Nephron progenitor cell (in vitro differentiated cells): Measurements from ENCODE around the gene TRIM44.
"Not testable (repeated sequence)": the region's sequence is repeated elsewhere in the genome, so short reads cannot be mapped to it uniquely, and the experiment has no call there.

Experiments used
- DNase-seq: peaks from one replicate; pipeline ENCODE4 v3.0.0; 2021
- H3K27ac Mint-ChIP-seq: 2 replicates; pipeline ENCODE4 v1.8.0; 2021; ENCODE audit warnings: mild to moderate bottlenecking, moderate library complexity, mixed read lengths
- H3K27me3 Mint-ChIP-seq: 2 replicates; pipeline ENCODE4 v1.8.0; 2021; ENCODE audit warnings: mild to moderate bottlenecking, low read depth, mixed read lengths; ENCODE audit not compliant: poor library complexity
- H3K36me3 Mint-ChIP-seq: 2 replicates; pipeline ENCODE4 v1.8.0; 2021; ENCODE audit warnings: low read depth, mixed read lengths
- H3K4me1 Mint-ChIP-seq: 2 replicates; pipeline ENCODE4 v1.8.0; 2021; ENCODE audit warnings: mixed read lengths
- H3K4me3 Mint-ChIP-seq: 2 replicates; pipeline ENCODE4 v1.8.0; 2021; ENCODE audit warnings: mild to moderate bottlenecking, moderate library complexity, mixed read lengths
- H3K9me3 Mint-ChIP-seq: 2 replicates; pipeline ENCODE4 v1.8.0; 2021; ENCODE audit warnings: mild to moderate bottlenecking, moderate library complexity, mixed read lengths
- TF ChIP-seq, protein P1 (sequence below): fragments of 200-600 bp; sonication (generic); IDR thresholded peaks from 2 replicates; pipeline ENCODE4 v1.5.0; 2021; ENCODE audit warnings: antibody characterized with exemption

TRIM44 gene

DNA sequence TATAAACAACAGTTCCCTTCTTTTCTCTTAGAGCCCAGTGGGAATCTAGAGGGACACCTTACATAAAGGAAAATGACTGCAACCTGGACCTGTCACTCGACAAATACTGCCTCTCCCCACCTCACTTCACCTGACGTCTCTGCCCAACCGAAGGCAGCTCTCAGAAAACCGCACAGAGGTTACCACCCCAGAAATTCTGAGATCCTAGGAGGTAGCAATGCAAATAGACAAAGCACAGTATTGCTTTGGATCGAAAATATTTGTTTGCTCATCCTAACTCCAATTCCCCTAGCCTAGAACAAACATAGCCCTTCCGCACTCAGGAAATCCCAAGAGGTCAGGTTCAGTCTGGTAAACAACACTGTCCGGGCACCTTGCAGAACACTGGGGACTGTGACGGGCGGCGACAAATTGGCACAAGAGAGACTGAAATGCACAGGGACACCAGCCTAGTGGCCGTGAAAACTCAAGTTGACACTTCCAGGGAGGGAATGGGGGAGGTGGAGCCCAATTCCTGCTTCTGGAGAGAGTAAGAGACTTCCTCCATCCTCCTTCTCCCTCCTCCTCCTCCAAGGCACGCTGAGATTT, 420 bp upstream of the TRIM44 start:
- H3K27me3 Mint-ChIP-seq: peaks cover 40% of the 10 kb centered on the region
- H3K36me3 Mint-ChIP-seq: peaks cover 41% of the 10 kb centered on the region
- H3K27ac Mint-ChIP-seq: peak overlapping the region; percentile 91
- no peak for DNase-seq
- H3K4me1 Mint-ChIP-seq: peaks cover 36% of the 10 kb centered on the region
- TF ChIP-seq, protein P1, sequence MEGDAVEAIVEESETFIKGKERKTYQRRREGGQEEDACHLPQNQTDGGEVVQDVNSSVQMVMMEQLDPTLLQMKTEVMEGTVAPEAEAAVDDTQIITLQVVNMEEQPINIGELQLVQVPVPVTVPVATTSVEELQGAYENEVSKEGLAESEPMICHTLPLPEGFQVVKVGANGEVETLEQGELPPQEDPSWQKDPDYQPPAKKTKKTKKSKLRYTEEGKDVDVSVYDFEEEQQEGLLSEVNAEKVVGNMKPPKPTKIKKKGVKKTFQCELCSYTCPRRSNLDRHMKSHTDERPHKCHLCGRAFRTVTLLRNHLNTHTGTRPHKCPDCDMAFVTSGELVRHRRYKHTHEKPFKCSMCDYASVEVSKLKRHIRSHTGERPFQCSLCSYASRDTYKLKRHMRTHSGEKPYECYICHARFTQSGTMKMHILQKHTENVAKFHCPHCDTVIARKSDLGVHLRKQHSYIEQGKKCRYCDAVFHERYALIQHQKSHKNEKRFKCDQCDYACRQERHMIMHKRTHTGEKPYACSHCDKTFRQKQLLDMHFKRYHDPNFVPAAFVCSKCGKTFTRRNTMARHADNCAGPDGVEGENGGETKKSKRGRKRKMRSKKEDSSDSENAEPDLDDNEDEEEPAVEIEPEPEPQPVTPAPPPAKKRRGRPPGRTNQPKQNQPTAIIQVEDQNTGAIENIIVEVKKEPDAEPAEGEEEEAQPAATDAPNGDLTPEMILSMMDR: no peak
- H3K4me3 Mint-ChIP-seq: peak overlapping the region; percentile 85
- H3K9me3 Mint-ChIP-seq: peaks cover 44% of the 10 kb centered on the region

DNA sequence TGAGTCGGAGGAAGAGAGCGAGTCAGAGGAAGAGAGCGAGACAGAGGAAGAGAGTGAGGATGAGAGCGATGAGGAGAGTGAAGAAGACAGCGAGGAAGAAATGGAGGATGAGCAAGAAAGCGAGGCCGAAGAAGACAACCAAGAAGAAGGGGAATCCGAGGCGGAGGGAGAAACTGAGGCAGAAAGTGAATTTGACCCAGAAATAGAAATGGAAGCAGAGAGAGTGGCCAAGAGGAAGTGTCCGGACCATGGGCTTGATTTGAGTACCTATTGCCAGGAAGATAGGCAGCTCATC, 780 bp downstream of the TRIM44 start:
- Mint-ChIP-seq H3K27ac (no peak overlapping the region), H3K4me1 (peaks cover 36% of the 10 kb centered on the region), H3K4me3 (peak overlapping the region; percentile 85)

DNA sequence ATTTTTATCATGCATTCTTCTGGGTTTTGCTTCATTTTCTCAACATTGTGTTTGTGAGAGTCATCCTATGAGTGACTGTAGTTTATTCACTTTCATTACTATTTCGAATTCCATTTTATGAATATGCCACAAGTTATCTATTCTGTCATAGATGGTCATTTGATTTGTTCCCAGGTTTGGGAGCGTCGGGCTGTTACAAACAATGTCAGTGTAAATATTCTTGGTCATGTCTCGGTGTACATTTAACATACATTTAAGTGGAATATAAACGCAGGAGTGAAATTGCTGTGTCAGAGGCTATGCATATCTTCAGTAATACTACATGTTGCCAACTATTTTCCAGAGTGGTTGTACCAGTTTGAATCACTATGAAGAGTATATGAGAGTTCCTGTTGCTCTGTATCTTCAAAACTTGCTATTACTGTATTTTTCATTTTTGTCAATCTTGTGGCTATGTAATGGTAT, 2.4 kb downstream of the TRIM44 start:
- Mint-ChIP-seq H3K4me3 (peak overlapping the region; percentile 40), H3K9me3 (peaks cover 63% of the 10 kb centered on the region), H3K27ac (no peak overlapping the region), H3K4me1 (peaks cover 36% of the 10 kb centered on the region), H3K27me3 (peaks cover 22% of the 10 kb centered on the region), H3K36me3 (peaks cover 66% of the 10 kb centered on the region)
- no peak for DNase-seq
- TF ChIP-seq, protein P1: no peak

More for the DNA sequence above, 780 bp downstream of the TRIM44 start:
- DNase-seq: no peak
- Mint-ChIP-seq H3K27me3 (peaks cover 28% of the 10 kb centered on the region), H3K36me3 (peaks cover 53% of the 10 kb centered on the region), H3K9me3 (peaks cover 55% of the 10 kb centered on the region)
- TF ChIP-seq, protein P1: no peak

DNA sequence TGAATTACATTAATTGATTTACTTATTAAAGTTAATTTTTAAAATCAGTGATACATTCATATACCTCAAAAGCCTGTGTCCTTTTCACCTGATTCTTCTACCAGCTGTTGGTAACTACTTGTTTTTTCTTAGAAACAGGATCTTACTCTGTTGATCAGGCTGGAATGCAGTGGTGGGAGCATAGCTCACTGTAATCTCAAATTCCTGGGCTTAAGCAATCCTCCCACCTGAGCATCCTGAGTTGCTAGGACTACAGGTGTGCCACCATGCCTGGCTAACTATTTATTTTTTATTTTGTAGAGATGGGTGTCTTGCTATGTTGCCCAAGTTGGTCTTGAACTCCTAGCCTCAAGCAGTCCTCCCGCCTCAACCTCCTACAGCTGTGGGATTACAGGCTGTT, 4.7 kb downstream of the TRIM44 start:
- no peak for DNase-seq
- H3K4me3 Mint-ChIP-seq: no peak overlapping the region
- H3K27me3 Mint-ChIP-seq: peaks cover 3% of the 10 kb centered on the region
- no peak overlapping the region for H3K27ac Mint-ChIP-seq
- peaks cover 25% of the 10 kb centered on the region for H3K4me1 Mint-ChIP-seq
- TF ChIP-seq, protein P1: no peak
- peaks cover 71% of the 10 kb centered on the region for H3K36me3 Mint-ChIP-seq
- H3K9me3 Mint-ChIP-seq: peaks cover 65% of the 10 kb centered on the region

DNA sequence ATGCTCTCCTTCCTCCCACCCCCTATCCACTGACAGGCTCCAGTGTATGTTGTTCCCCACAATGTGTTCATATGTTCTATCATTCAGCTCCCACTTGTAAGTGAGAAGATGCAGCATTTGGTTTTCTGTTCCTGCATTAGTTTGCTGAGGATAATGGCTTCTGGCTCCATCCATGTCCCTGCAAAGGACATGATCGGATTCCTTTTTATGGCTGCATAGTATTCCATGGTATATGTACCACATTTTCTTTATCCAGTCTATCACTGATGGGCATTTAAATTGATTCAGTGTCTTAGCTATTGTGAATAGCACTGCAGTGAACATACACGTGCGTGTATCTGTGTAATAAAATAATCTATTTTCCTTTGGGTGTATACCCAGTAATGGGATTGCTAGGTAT, 5.8 kb downstream of the TRIM44 start:
- not testable (repeated sequence) for H3K27me3 Mint-ChIP-seq, H3K27ac Mint-ChIP-seq, H3K4me3 Mint-ChIP-seq, DNase-seq
- Mint-ChIP-seq H3K9me3 (peaks cover 58% of the 10 kb centered on the region), H3K4me1 (peaks cover 17% of the 10 kb centered on the region), H3K36me3 (peaks cover 70% of the 10 kb centered on the region)

DNA sequence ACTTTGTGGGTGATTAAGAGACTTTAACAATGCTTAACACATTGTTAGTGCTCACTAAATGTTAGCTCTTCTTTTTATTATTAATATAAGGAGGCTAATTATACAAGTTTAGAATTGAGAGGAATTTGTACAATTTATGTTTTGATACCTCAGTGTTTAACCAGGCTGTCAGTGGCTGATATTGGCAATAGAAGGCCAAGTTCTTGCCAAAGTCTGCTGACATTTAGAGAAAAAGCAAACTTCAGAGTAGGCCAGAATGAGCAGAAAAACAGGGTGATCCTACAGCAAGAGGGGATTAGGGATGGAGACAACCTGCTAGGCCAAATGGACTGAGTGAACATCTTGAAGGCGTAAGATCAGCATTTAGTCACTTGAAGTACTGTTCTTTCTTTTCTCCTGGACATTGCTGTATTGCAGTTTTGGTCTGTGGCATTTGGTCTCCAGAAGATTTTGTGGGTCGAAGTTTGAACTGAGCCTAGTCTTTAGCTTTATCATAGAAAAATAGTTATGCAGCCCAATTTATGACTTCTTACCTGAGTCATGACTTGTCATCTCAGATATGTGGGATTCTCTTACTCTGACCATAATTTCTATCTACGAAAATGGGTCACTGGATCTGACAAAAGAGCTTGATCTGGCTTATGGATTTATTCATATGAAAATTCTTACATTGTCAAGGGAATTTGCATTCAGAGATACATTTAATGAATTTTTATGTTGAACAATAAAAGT, 9.0 kb downstream of the TRIM44 start:
- Mint-ChIP-seq H3K4me1 (peaks cover 5% of the 10 kb centered on the region), H3K27me3 (no peaks in the 10 kb centered on the region), H3K9me3 (peaks cover 26% of the 10 kb centered on the region), H3K36me3 (peaks cover 44% of the 10 kb centered on the region), H3K27ac (no peak overlapping the region), H3K4me3 (no peak overlapping the region)
- DNase-seq: no peak
- TF ChIP-seq, protein P1: no peak
